ENCODE results near the gene ADGRE3.

GRCh38 chr19:14654786-14655560 is 19.7 kb downstream of the ADGRE3 start:
- TF ChIP-seq CTCF (IDR thresholded peaks at IDR 0.05) = no peak
- TF ChIP-seq POLR2AphosphoS5 (IDR thresholded peaks at IDR 0.05) = no peak
- TF ChIP-seq POLR2A (IDR thresholded peaks at IDR 0.05) = no peak
